ENCODE results near the gene TMEM245.

- TF ChIP-seq POLR2A (IDR thresholded peaks at IDR 0.05) (no peak), CTCF (IDR thresholded peaks at IDR 0.05 in 4 of 5, conservative IDR thresholded peaks at IDR 0.05 in 1 of 5) (no peak)
Observed at GRCh38 chr9:108967916-108968315, 151.8 kb downstream of the TMEM245 start.

Measured in gastrocnemius medialis (tissue), 4 donors.